ENCODE measurements around the gene TBC1D19.

TBC1D19 gene

GRCh38 chr4:26741491-26741871, 157.6 kb downstream of the TBC1D19 start:
- DNase-seq: no peak

- no peak for DNase-seq
Observed at GRCh38 chr4:26746802-26747213, 162.9 kb downstream of the TBC1D19 start.

- no peak for DNase-seq
Observed at GRCh38 chr4:26748811-26749210, 164.9 kb downstream of the TBC1D19 start.

- no peak for DNase-seq
Observed at GRCh38 chr4:26749867-26750266, 166.0 kb downstream of the TBC1D19 start.

- no peak for DNase-seq
Observed at GRCh38 chr4:26751004-26751403, 167.1 kb downstream of the TBC1D19 start.

- DNase-seq: no peak
Observed at GRCh38 chr4:26751838-26752237, 168.0 kb downstream of the TBC1D19 start.

- DNase-seq: no peak
Observed at GRCh38 chr4:26753187-26753586, 169.3 kb downstream of the TBC1D19 start.

- no peak for DNase-seq
Observed at GRCh38 chr4:26753617-26754016, 169.7 kb downstream of the TBC1D19 start.

GRCh38 chr4:26757751-26758150, 173.9 kb downstream of the TBC1D19 start:
- no peak for DNase-seq

- DNase-seq: no peak
Observed at GRCh38 chr4:26758899-26759298, 175.0 kb downstream of the TBC1D19 start.

GRCh38 chr4:26762650-26763049, 178.8 kb downstream of the TBC1D19 start:
- DNase-seq: no peak

- DNase-seq: no peak
Observed at GRCh38 chr4:26763063-26763462, 179.2 kb downstream of the TBC1D19 start.

GRCh38 chr4:26763648-26764047, 179.8 kb downstream of the TBC1D19 start:
- DNase-seq: no peak

GRCh38 chr4:26764231-26764630, 180.3 kb downstream of the TBC1D19 start:
- no peak for DNase-seq

- no peak for DNase-seq
Observed at GRCh38 chr4:26765515-26765914, 181.6 kb downstream of the TBC1D19 start.

- no peak for DNase-seq
Observed at GRCh38 chr4:26766141-26766540, 182.3 kb downstream of the TBC1D19 start.

- DNase-seq: no peak
Observed at GRCh38 chr4:26772096-26772873, 188.4 kb downstream of the TBC1D19 start.

- no peak for DNase-seq
Observed at GRCh38 chr4:26779224-26779623, 195.3 kb downstream of the TBC1D19 start.

GRCh38 chr4:26779674-26780073, 195.8 kb downstream of the TBC1D19 start:
- no peak for DNase-seq

- no peak for DNase-seq
Observed at GRCh38 chr4:26780539-26780938, 196.7 kb downstream of the TBC1D19 start.

- no peak for DNase-seq
Observed at GRCh38 chr4:26782168-26782829, 198.4 kb downstream of the TBC1D19 start.

GRCh38 chr4:26782830-26783202, 198.9 kb downstream of the TBC1D19 start:
- no peak for DNase-seq

- DNase-seq: no peak
Observed at GRCh38 chr4:26784207-26784865, 200.5 kb downstream of the TBC1D19 start.

GRCh38 chr4:26785312-26785711, 201.4 kb downstream of the TBC1D19 start:
- no peak for DNase-seq

All from stimulated activated CD4-positive, alpha-beta T cell treated with anti-CD3 and anti-CD28 coated beads, Interleukin-12 subunit alpha, Interleukin-12 subunit beta, amount 100 ng/mL, for 4 hours (primary cell).